IMR-90 (cell line): ENCODE results near the gene CTNNAL1. TPM values are rescaled to one million over a fixed set of nuclear protein-coding genes. Genes with fewer than 3 reads are reported as not detected.

Experiments
- ATAC-seq: fragments of 200-7000 bp; cut with Tn5 transposase; 2 replicates; pipeline ENCODE4 v1.9.1; 2020; ENCODE audit warnings: low read depth, mild to moderate bottlenecking, moderate library complexity
- BruUV-seq: library from RNA; stranded (reverse); fragments of 400-500 nt; replicated peaks from 2 replicates; lab custom pipeline; 2021; lab: Mats Ljungman, UMichigan
- CTCF ChIA-PET: fragments of 300-600 bp; formaldehyde crosslinking; extraction: SDS; loops from one replicate; lab custom pipeline; 2021; ENCODE audit warnings: antibody characterized with exemption; lab: Yijun Ruan, JAX
- POLR2A ChIA-PET: fragments of 300-600 bp; sonication (Branson Sonifier 250); formaldehyde crosslinking; loops from one replicate; lab custom pipeline; 2022; ENCODE audit warnings: antibody characterized with exemption; ENCODE audit not compliant: unreplicated experiment; lab: Charles Lee
- DNase-seq: peaks from one replicate; pipeline ENCODE4 v3.0.0; 2013
- H2AFZ ChIP-seq: replicated peaks from 2 replicates; pipeline ENCODE3; 2013; ENCODE audit warnings: low read length, mild to moderate bottlenecking; ENCODE audit not compliant: poor library complexity
- H2AK5ac ChIP-seq: 2 replicates; pipeline ENCODE4 v1.6.1; 2013; ENCODE audit warnings: low read depth, low read length, inconsistent platforms
- H2AK9ac ChIP-seq: replicated peaks from 2 replicates; pipeline ENCODE3; 2013; ENCODE audit warnings: mild to moderate bottlenecking, low read depth, low read length, moderate library complexity; ENCODE audit not compliant: poor library complexity
- H2BK120ac ChIP-seq: 2 replicates; pipeline ENCODE4 v1.6.1; 2013; ENCODE audit warnings: low read depth, low read length, inconsistent platforms
- H2BK15ac ChIP-seq: 3 replicates; pipeline ENCODE4 v1.6.1; 2013; ENCODE audit warnings: low read depth, low read length, inconsistent platforms
- H2BK20ac ChIP-seq: 2 replicates; pipeline ENCODE4 v1.6.1; 2013; ENCODE audit warnings: low read depth, mild to moderate bottlenecking, inconsistent platforms, low read length, moderate library complexity
- H2BK5ac ChIP-seq: 2 replicates; pipeline ENCODE4 v1.6.1; 2013; ENCODE audit warnings: mild to moderate bottlenecking, low read depth, low read length, inconsistent platforms; ENCODE audit not compliant: poor library complexity, severe bottlenecking
- H3K14ac ChIP-seq: replicated peaks from 2 replicates; pipeline ENCODE4 v1.6.1; 2013; ENCODE audit warnings: low read depth, low read length, inconsistent platforms
- H3K18ac ChIP-seq: 2 replicates; pipeline ENCODE4 v1.6.1; 2013; ENCODE audit warnings: low read depth, low read length, control low read depth
- H3K23ac ChIP-seq: 2 replicates; pipeline ENCODE4 v1.6.1; 2013; ENCODE audit warnings: low read depth, low read length, inconsistent platforms
- H3K27ac ChIP-seq: 2 replicates; pipeline ENCODE4 v1.5.1; 2013; ENCODE audit warnings: mild to moderate bottlenecking, control low read depth, low read length; ENCODE audit not compliant: insufficient read depth
- H3K27me3 ChIP-seq: 2 replicates; pipeline ENCODE4 v1.6.1; 2013; ENCODE audit warnings: low read length; ENCODE audit not compliant: control insufficient read depth, insufficient read depth
- H3K36me3 ChIP-seq: 2 replicates; pipeline ENCODE4 v1.6.1; 2013; ENCODE audit warnings: low read length, mixed read lengths; ENCODE audit not compliant: control insufficient read depth, insufficient read depth
- H3K4ac ChIP-seq: 2 replicates; pipeline ENCODE4 v1.6.1; 2013; ENCODE audit warnings: low read depth, low read length, inconsistent platforms
- H3K4me1 ChIP-seq: 2 replicates; pipeline ENCODE4 v1.6.1; 2013; ENCODE audit warnings: low read length, mixed read lengths; ENCODE audit not compliant: control insufficient read depth, insufficient read depth
- H3K4me2 ChIP-seq: 2 replicates; pipeline ENCODE4 v1.6.1; 2013; ENCODE audit warnings: low read depth, mild to moderate bottlenecking, control low read depth, low read length, moderate library complexity
- H3K4me3 ChIP-seq: 2 replicates; pipeline ENCODE4 v1.5.1; 2013; ENCODE audit warnings: low read depth, mild to moderate bottlenecking, control low read depth, low read length, moderate library complexity; ENCODE audit not compliant: insufficient read depth
- H3K56ac ChIP-seq: 2 replicates; pipeline ENCODE4 v1.6.1; 2013; ENCODE audit warnings: low read length, inconsistent platforms; ENCODE audit not compliant: insufficient read depth; ENCODE audit errors: extremely low read depth
- H3K79me1 ChIP-seq, 2 experiments: 2 replicates each; pipeline ENCODE4 v1.6.1; 2013; ENCODE audit warnings: low read length in 2 of 2, inconsistent platforms in 1 of 2, low read depth in 1 of 2
- H3K9ac ChIP-seq: 2 replicates; pipeline ENCODE4 v1.6.1; 2013; ENCODE audit warnings: low read depth, low read length, control low read depth
- H3K9me1 ChIP-seq: 2 replicates; pipeline ENCODE4 v1.6.1; 2013; ENCODE audit warnings: low read length, inconsistent platforms; ENCODE audit not compliant: insufficient read depth
- H3K9me3 ChIP-seq: 2 replicates; pipeline ENCODE4 v1.6.1; 2013; ENCODE audit warnings: low read length; ENCODE audit not compliant: control insufficient read depth, insufficient read depth
- H4K20me1 ChIP-seq: 2 replicates; pipeline ENCODE4 v1.6.1; 2013; ENCODE audit warnings: low read length, inconsistent platforms; ENCODE audit not compliant: insufficient read depth
- H4K5ac ChIP-seq: 2 replicates; pipeline ENCODE4 v1.6.1; 2013; ENCODE audit warnings: mild to moderate bottlenecking, low read depth, low read length, control low read depth
- H4K8ac ChIP-seq, 2 experiments: 2 replicates each; pipeline ENCODE4 v1.6.1; 2013; ENCODE audit warnings: low read depth in 2 of 2, low read length in 2 of 2, control low read depth in 1 of 2, inconsistent platforms in 1 of 2
- H4K91ac ChIP-seq: 2 replicates; pipeline ENCODE4 v1.6.1; 2013; ENCODE audit warnings: low read depth, low read length, inconsistent platforms; ENCODE audit not compliant: insufficient read depth
- BHLHE40 ChIP-seq: fragments of 150-350 bp; IDR thresholded peaks from 2 replicates; pipeline ENCODE4 v1.6.1; 2016; ENCODE audit warnings: mild to moderate bottlenecking, low read depth, low read length
- CEBPB ChIP-seq: IDR thresholded peaks from 2 replicates; pipeline ENCODE4 v1.6.1; 2012; ENCODE audit warnings: low read depth, low read length, improper control_type of control experiment
- CHD1 ChIP-seq: IDR thresholded peaks from 2 replicates; pipeline ENCODE4 v1.6.1; 2012; ENCODE audit warnings: low read depth, low read length, improper control_type of control experiment
- FOS ChIP-seq: fragments of 150-350 bp; IDR thresholded peaks from 2 replicates; pipeline ENCODE4 v1.6.1; 2016; ENCODE audit warnings: low read depth, low read length
- MAFK ChIP-seq: IDR thresholded peaks from 2 replicates; pipeline ENCODE4 v1.6.1; 2012; ENCODE audit warnings: low read depth, low read length, improper control_type of control experiment
- MAZ ChIP-seq: IDR thresholded peaks from 2 replicates; pipeline ENCODE4 v1.6.1; 2012; ENCODE audit warnings: low read depth, mild to moderate bottlenecking, low read length, improper control_type of control experiment, moderate library complexity, borderline replicate concordance
- MXI1 ChIP-seq: IDR thresholded peaks from 2 replicates; pipeline ENCODE4 v1.6.1; 2012; ENCODE audit warnings: low read depth, mild to moderate bottlenecking, low read length, moderate library complexity, borderline replicate concordance
- NFE2L2 ChIP-seq: fragments of 150-350 bp; IDR thresholded peaks from 2 replicates; pipeline ENCODE4 v1.6.1; 2016; ENCODE audit warnings: low read depth, mild to moderate bottlenecking, low read length
- POLR2A ChIP-seq: IDR thresholded peaks from 2 replicates; pipeline ENCODE4 v1.6.1; 2012; ENCODE audit warnings: mild to moderate bottlenecking, low read depth, low read length
- RAD21 ChIP-seq: IDR thresholded peaks from 2 replicates; pipeline ENCODE4 v1.6.1; 2012; ENCODE audit warnings: low read length, improper control_type of control experiment
- RCOR1 ChIP-seq: IDR thresholded peaks from 2 replicates; pipeline ENCODE4 v1.6.1; 2012; ENCODE audit warnings: mild to moderate bottlenecking, low read length, improper control_type of control experiment; ENCODE audit not compliant: insufficient replicate concordance
- RFX5 ChIP-seq: IDR thresholded peaks from 2 replicates; pipeline ENCODE4 v1.8.0; 2012; ENCODE audit warnings: low read depth, mild to moderate bottlenecking, low read length, moderate library complexity
- SMC3 ChIP-seq: fragments of 150-350 bp; IDR thresholded peaks from 2 replicates; pipeline ENCODE4 v1.6.1; 2016; ENCODE audit warnings: low read depth, mild to moderate bottlenecking, antibody characterized with exemption, low read length, moderate library complexity
- WGBS, 2 experiments: methylation state at CpG; one replicate each; pipeline versions ENCODE4 v1.1.5 to v1.1.7; 2013; ENCODE audit warnings: missing lambda C conversion rate in 2 of 2; ENCODE audit not compliant: insufficient read length in 1 of 2; ENCODE audit errors: extremely low coverage in 2 of 2; 5-methylcytosine and 5-hydroxymethylcytosine counted together
- dilution Hi-C: fragments of 300-500 bp; cut with HindIII; formaldehyde crosslinking; loops from one replicate; pipeline ENCODE4 v1.14.3; 2018; ENCODE audit warnings: low sequenced_read_pairs; ENCODE audit not compliant: unreplicated experiment
- in situ Hi-C: fragments of 300-500 bp; cut with MboI; formaldehyde crosslinking; loops from 3 replicates; pipeline ENCODE4 v1.14.3; 2019; ENCODE audit warnings: low sequenced_read_pairs, inconsistent platforms, mixed read lengths
- intact Hi-C: fragments of 100-400 bp; cut with micrococcal nuclease; formaldehyde crosslinking; loops from 2 replicates; pipeline ENCODE4 v1.10.0; 2022
- polyA plus RNA-seq, 3 experiments: library from polyadenylated mRNA; depleted of rRNA; stranded (reverse); fragments of >200 nt; gene quantifications; 2 replicates each; pipeline ENCODE4 v1.2.3, GENCODE V29; 2012; ENCODE audit warnings: low replicate concordance in 1 of 3
- total RNA-seq: library from RNA; depleted of rRNA; stranded (reverse); fragments of >200 nt; gene quantifications from 2 replicates; pipeline ENCODE4 v1.2.3, GENCODE V29; 2012
- TF ChIP-seq, protein P1 (sequence below): fragments of 150-350 bp; IDR thresholded peaks from 2 replicates; pipeline ENCODE4 v1.6.1; 2016; ENCODE audit warnings: low read depth, mild to moderate bottlenecking, low read length, moderate library complexity, borderline replicate concordance
- TF ChIP-seq, protein P2 (sequence below): fragments of 150-350 bp; IDR thresholded peaks from 2 replicates; pipeline ENCODE4 v1.6.1; 2017; ENCODE audit warnings: mild to moderate bottlenecking, antibody characterized with exemption, low read length, low read depth
- TF ChIP-seq, protein P3 (sequence below): conservative IDR thresholded peaks from 2 replicates; pipeline ENCODE4 v1.5.1; 2012; ENCODE audit warnings: mild to moderate bottlenecking, low read depth, low read length, improper control_type of control experiment

CTNNAL1 gene
- total and polyA plus RNA-seq, 2 of the 4 experiments (the other 2 are of a cell fraction) = 72.3 to 131 TPM

DNA sequence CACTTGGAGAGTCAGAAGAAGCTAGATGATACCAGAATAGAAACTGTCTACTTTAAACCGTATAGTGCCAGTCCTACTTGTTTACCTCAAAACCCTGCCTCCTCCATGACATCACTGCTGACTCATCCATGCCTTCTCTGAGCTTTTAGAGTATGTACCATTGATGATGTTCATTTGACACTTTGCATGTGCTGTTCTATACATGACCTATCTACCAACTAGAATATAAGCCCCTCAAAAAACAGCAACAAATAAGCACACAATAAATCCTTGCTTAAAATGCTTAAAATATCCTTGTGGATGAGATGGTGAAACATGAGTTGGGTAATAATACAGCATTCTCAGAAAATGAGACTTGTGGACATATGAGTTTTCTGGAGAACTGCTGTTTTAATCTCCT is 2.6 kb downstream of the CTNNAL1 start:
- dilution Hi-C loops (no loop called here), intact Hi-C loops (loop anchor here (1.0 to 5.0 kb wide), 2 partner anchors 109 to 312 kb away; partner anchors contain the start of genes EPB41L4B and TMEM245), in situ Hi-C loops (no loop called here)
- H4K8ac ChIP-seq = no peak overlapping the region
- H3K56ac ChIP-seq = no peak overlapping the region
- no peak overlapping the region for H2AK9ac ChIP-seq
- no peak overlapping the region for H2BK20ac ChIP-seq
- H3K27ac ChIP-seq = no peak overlapping the region; the same call in 1 of the 2 replicates
- ChIA-PET CTCF (no interaction called here), POLR2A (interaction anchor here (0.5 kb wide), 1 partner anchor 63 kb away, joined by 8 read pairs; no protein-coding TSS in a partner anchor)
- no peaks in the 10 kb centered on the region for H3K9me3 ChIP-seq
- DNase-seq (peak; percentile 93), ATAC-seq (peak; percentile 3; the same call in 1 of the 2 replicates)
- no peak overlapping the region for H2AK5ac ChIP-seq
- peak overlapping the region; percentile 95 for H2BK5ac ChIP-seq
- no peak overlapping the region for H3K9ac ChIP-seq
- no peak overlapping the region for H4K91ac ChIP-seq
- no peak overlapping the region for H4K5ac ChIP-seq
- peaks cover 12% of the 10 kb centered on the region for H3K4me1 ChIP-seq
- no peak overlapping the region for H2BK15ac ChIP-seq
- H3K14ac ChIP-seq = no peak overlapping the region
- H2AFZ ChIP-seq = no peak overlapping the region
- H3K9me1 ChIP-seq = peaks cover 5% of the 10 kb centered on the region
- no peak overlapping the region for H3K4me3 ChIP-seq
- no CpG with 5 or more reads among the region's 1 CpG for WGBS, 2 experiments
- peaks cover 18% of the 10 kb centered on the region for H4K20me1 ChIP-seq
- TF ChIP-seq, protein P1, sequence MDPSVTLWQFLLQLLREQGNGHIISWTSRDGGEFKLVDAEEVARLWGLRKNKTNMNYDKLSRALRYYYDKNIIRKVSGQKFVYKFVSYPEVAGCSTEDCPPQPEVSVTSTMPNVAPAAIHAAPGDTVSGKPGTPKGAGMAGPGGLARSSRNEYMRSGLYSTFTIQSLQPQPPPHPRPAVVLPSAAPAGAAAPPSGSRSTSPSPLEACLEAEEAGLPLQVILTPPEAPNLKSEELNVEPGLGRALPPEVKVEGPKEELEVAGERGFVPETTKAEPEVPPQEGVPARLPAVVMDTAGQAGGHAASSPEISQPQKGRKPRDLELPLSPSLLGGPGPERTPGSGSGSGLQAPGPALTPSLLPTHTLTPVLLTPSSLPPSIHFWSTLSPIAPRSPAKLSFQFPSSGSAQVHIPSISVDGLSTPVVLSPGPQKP = no peak
- TF ChIP-seq CEBPB (peak; percentile 67), RAD21 (no peak), RFX5 (no peak), MXI1 (no peak), BHLHE40 (peak; percentile 27; the same call in 1 of the 2 replicates), RCOR1 (no peak), SMC3 (no peak), MAFK (no peak), MAZ (no peak), POLR2A (no peak), CHD1 (no peak), NFE2L2 (no peak), FOS (peak; percentile 92)
- TF ChIP-seq, protein P2, sequence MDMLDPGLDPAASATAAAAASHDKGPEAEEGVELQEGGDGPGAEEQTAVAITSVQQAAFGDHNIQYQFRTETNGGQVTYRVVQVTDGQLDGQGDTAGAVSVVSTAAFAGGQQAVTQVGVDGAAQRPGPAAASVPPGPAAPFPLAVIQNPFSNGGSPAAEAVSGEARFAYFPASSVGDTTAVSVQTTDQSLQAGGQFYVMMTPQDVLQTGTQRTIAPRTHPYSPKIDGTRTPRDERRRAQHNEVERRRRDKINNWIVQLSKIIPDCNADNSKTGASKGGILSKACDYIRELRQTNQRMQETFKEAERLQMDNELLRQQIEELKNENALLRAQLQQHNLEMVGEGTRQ = no peak
- TF ChIP-seq, protein P3, sequence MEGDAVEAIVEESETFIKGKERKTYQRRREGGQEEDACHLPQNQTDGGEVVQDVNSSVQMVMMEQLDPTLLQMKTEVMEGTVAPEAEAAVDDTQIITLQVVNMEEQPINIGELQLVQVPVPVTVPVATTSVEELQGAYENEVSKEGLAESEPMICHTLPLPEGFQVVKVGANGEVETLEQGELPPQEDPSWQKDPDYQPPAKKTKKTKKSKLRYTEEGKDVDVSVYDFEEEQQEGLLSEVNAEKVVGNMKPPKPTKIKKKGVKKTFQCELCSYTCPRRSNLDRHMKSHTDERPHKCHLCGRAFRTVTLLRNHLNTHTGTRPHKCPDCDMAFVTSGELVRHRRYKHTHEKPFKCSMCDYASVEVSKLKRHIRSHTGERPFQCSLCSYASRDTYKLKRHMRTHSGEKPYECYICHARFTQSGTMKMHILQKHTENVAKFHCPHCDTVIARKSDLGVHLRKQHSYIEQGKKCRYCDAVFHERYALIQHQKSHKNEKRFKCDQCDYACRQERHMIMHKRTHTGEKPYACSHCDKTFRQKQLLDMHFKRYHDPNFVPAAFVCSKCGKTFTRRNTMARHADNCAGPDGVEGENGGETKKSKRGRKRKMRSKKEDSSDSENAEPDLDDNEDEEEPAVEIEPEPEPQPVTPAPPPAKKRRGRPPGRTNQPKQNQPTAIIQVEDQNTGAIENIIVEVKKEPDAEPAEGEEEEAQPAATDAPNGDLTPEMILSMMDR = no peak
- no peaks in the 10 kb centered on the region for H3K27me3 ChIP-seq
- H3K4me2 ChIP-seq = peak overlapping the region; percentile 75; the same call in 1 of the 2 replicates
- H3K18ac ChIP-seq = no peak overlapping the region
- no peak overlapping the region; the same call in 1 of the 2 replicates for H3K4ac ChIP-seq
- H2BK120ac ChIP-seq = no peak overlapping the region
- peaks cover 1% of the 10 kb centered on the region; the same call in 1 of the 2 replicates for H3K36me3 ChIP-seq
- BruUV-seq = no TSS peak
- H3K23ac ChIP-seq = no peak overlapping the region; the same call in 1 of the 2 replicates
- H3K79me1 ChIP-seq = peaks cover 12 to 58% of the 10 kb centered on the region in 2 experiments
